HepG2 (cell line): Measurements from ENCODE around the gene ZFP36L2. TPM values are rescaled to one million over a fixed set of nuclear protein-coding genes. Genes with fewer than 3 reads are reported as not detected.
A peak's percentile ranks its signal among the peaks of the same experiment; 100 is the strongest.

ENCODE experiments used
- ATF7 ChIP-seq, 2 experiments: fragments of 450-650 bp in 1 of 2; sonication (generic) in 1 of 2; formaldehyde crosslinking in 1 of 2; IDR thresholded peaks; 2 replicates each; pipeline versions ENCODE4 v1.4.0 to v1.6.1; 2016 to 2020; ENCODE audit warnings: antibody characterized with exemption in 1 of 2, mild to moderate bottlenecking in 1 of 2, missing genetic modification reagents in 1 of 2
- HNF4A ChIP-seq: sonication (generic); formaldehyde crosslinking; IDR thresholded peaks from 2 replicates; pipeline ENCODE4 v1.4.0; 2020; ENCODE audit warnings: missing genetic modification reagents
- MED13 ChIP-seq: sonication (generic); formaldehyde crosslinking; IDR thresholded peaks from 2 replicates; pipeline ENCODE4 v1.5.0; 2020; ENCODE audit warnings: missing genetic modification reagents
- RFXANK ChIP-seq: IDR thresholded peaks from 2 replicates; pipeline ENCODE4 v1.6.1; 2016
- SALL2 ChIP-seq: sonication (generic); formaldehyde crosslinking; IDR thresholded peaks from 2 replicates; pipeline ENCODE4 v1.8.1; 2023; ENCODE audit warnings: mild to moderate bottlenecking, missing genetic modification reagents, inconsistent platforms
- TBP ChIP-seq: sonication (generic); formaldehyde crosslinking; IDR thresholded peaks from 2 replicates; pipeline ENCODE4 v1.5.0; 2020; ENCODE audit warnings: missing genetic modification reagents
- U2AF2 ChIP-seq: fragments of 200-400 bp; formaldehyde crosslinking; IDR thresholded peaks from 2 replicates; pipeline ENCODE4 v1.6.1; 2017; ENCODE audit warnings: low read depth, mild to moderate bottlenecking, low read length
- ZBTB7B ChIP-seq: sonication (generic); formaldehyde crosslinking; IDR thresholded peaks from 2 replicates; pipeline ENCODE4 v1.4.0; 2020; ENCODE audit warnings: missing genetic modification reagents
- ZFX ChIP-seq: sonication (generic); formaldehyde crosslinking; IDR thresholded peaks from 2 replicates; pipeline ENCODE4 v1.4.0; 2020; ENCODE audit warnings: mild to moderate bottlenecking, low read depth, missing genetic modification reagents, moderate library complexity
- ZKSCAN5 ChIP-seq: sonication (generic); formaldehyde crosslinking; IDR thresholded peaks from 2 replicates; pipeline ENCODE4 v1.5.1; 2020; ENCODE audit warnings: mild to moderate bottlenecking, missing genetic modification reagents
- ZNF230 ChIP-seq: sonication (generic); formaldehyde crosslinking; IDR thresholded peaks from 2 replicates; pipeline ENCODE4 v1.4.0; 2020; ENCODE audit warnings: mild to moderate bottlenecking, missing genetic modification reagents
- ZNF24 ChIP-seq: fragments of 450-650 bp; IDR thresholded peaks from 2 replicates; pipeline ENCODE4 v1.6.1; 2017; ENCODE audit warnings: antibody characterized with exemption, mild to moderate bottlenecking
- ZNF550 ChIP-seq: sonication (generic); formaldehyde crosslinking; IDR thresholded peaks from 2 replicates; pipeline ENCODE4 v1.4.0; 2020; ENCODE audit warnings: mild to moderate bottlenecking, missing genetic modification reagents, borderline replicate concordance
- ZNF749 ChIP-seq: sonication (generic); formaldehyde crosslinking; IDR thresholded peaks from 2 replicates; pipeline ENCODE4 v1.8.0; 2022; ENCODE audit warnings: mild to moderate bottlenecking, missing genetic modification reagents, moderate library complexity, borderline replicate concordance
- polyA plus RNA-seq, 8 experiments: library from polyadenylated mRNA; depleted of rRNA in 3 of 8; stranded (reverse) in 7 of 8; unstranded in 1 of 8; fragments of >200 nt; fragmentation: Illumina TruSeq in 4 of 8; extraction: Trizol in 4 of 8; gene quantifications; 2 replicates each; pipeline versions ENCODE4 v1.2.1 to v1.2.3, GENCODE V29; 2011 to 2016; ENCODE audit warnings: low read depth in 4 of 8, missing spikeins in 1 of 8, mixed read lengths in 1 of 8; ENCODE audit not compliant: insufficient read depth in 1 of 8
- total RNA-seq, 5 experiments: library from RNA; depleted of rRNA; stranded (reverse); fragments of >200 nt; fragmentation: Illumina TruSeq; extraction: Trizol; gene quantifications; 2 replicates each; pipeline ENCODE4 v1.2.3, GENCODE V29; 2016; ENCODE audit warnings: low read depth in 1 of 5
- TF ChIP-seq, protein P1 (sequence below): sonication (generic); formaldehyde crosslinking; IDR thresholded peaks from 2 replicates; pipeline ENCODE4 v1.4.0; 2020; ENCODE audit warnings: missing genetic modification reagents
- TF ChIP-seq, protein P2 (sequence below): sonication (generic); formaldehyde crosslinking; IDR thresholded peaks from 2 replicates; pipeline ENCODE4 v1.8.1; 2023; ENCODE audit warnings: mild to moderate bottlenecking, missing genetic modification reagents, borderline replicate concordance

Gene ZFP36L2
- total and polyA plus RNA-seq, 2 of the 13 experiments (the other 11 are each of a cell fraction or from before 2014, with no cell fraction given) = 11.2 to 21.8 TPM

GRCh38 chr2:43255296-43255910, 29.0 kb upstream of the ZFP36L2 start (continued):
- TF ChIP-seq ZBTB7B (CRISPR knock-in tag) (peak; percentile 15; the same call in 1 of the 2 replicates), RFXANK (CRISPR knock-in tag) (no peak), ZNF749 (no peak), SALL2 (CRISPR knock-in tag) (no peak), TBP (CRISPR knock-in tag) (no peak), HNF4A (peak; percentile 60), ZFX (CRISPR knock-in tag) (peak; percentile 57), ZNF24 (no peak), ZNF550 (no peak), ATF7 (IDR thresholded peaks at IDR 0.05) (no peak), ATF7 (CRISPR knock-in tag; IDR thresholded peaks at IDR 0.05) (no peak), ZNF230 (CRISPR knock-in tag) (no peak), U2AF2 (no peak), MED13 (CRISPR knock-in tag) (no peak), ZKSCAN5 (CRISPR knock-in tag) (no peak)
- TF ChIP-seq, protein P1, sequence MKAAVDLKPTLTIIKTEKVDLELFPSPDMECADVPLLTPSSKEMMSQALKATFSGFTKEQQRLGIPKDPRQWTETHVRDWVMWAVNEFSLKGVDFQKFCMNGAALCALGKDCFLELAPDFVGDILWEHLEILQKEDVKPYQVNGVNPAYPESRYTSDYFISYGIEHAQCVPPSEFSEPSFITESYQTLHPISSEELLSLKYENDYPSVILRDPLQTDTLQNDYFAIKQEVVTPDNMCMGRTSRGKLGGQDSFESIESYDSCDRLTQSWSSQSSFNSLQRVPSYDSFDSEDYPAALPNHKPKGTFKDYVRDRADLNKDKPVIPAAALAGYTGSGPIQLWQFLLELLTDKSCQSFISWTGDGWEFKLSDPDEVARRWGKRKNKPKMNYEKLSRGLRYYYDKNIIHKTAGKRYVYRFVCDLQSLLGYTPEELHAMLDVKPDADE (CRISPR knock-in tag) = no peak
- TF ChIP-seq, protein P2, sequence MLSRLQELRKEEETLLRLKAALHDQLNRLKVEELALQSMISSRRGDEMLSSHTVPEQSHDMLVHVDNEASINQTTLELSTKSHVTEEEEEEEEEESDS (CRISPR knock-in tag) = no peak
